ENCODE measurements around the gene STYX.

Gene STYX

GRCh38 chr14:52693036-52693435 is 36.9 kb upstream of the STYX start:
- no peak for TF ChIP-seq SUZ12 (IDR thresholded peaks at IDR 0.05)
- no peak for TF ChIP-seq NFRKB (IDR thresholded peaks at IDR 0.05)
- no peak for TF ChIP-seq CTBP1 (IDR thresholded peaks at IDR 0.05; ENCODE audit: borderline replicate concordance)
- ChIA-PET CTCF (no interaction called here), POLR2A (no interaction called here)
- no peak for DNase-seq (ENCODE audit: extremely low spot score)

- no peak for TF ChIP-seq LEF1 (IDR thresholded peaks at IDR 0.05; ENCODE audit: borderline replicate concordance)
- no peak for TF ChIP-seq ARNT (IDR thresholded peaks at IDR 0.05)
- TF ChIP-seq ELF4 (IDR thresholded peaks at IDR 0.05) = no peak
- no peak for TF ChIP-seq FOXM1 (IDR thresholded peaks at IDR 0.05; ENCODE audit: borderline replicate concordance)
- TF ChIP-seq SUZ12 (IDR thresholded peaks at IDR 0.05) = no peak
- TF ChIP-seq SP1 (IDR thresholded peaks at IDR 0.05) = no peak
- TF ChIP-seq BHLHE40 (IDR thresholded peaks at IDR 0.05; ENCODE audit: borderline replicate concordance) = no peak
- no peak for TF ChIP-seq NFRKB (IDR thresholded peaks at IDR 0.05)
- POLR2A ChIA-PET = no interaction called here
- CTCF ChIA-PET = interaction anchor here (0.7 kb wide), 1 partner anchor 15 kb away, joined by 3 read pairs; no protein-coding TSS in a partner anchor
- no peak for DNase-seq (ENCODE audit: extremely low spot score)
Measured at GRCh38 chr14:52693532-52693931, 36.4 kb upstream of the STYX start.

- POLR2A ChIA-PET = interaction anchor here (0.7 to 2.2 kb wide), 7 partner anchors 8 to 96 kb away, joined by 3 to 6 read pairs (median 3); partner anchors contain the start of gene PSMC6
- peak; percentile 27 for DNase-seq (ENCODE audit: extremely low spot score)
- TF ChIP-seq FOXM1 (IDR thresholded peaks at IDR 0.05; ENCODE audit: borderline replicate concordance) (no peak), L3MBTL2 (conservative IDR thresholded peaks at IDR 0.05) (peak; percentile 63)
- CTCF ChIA-PET = no interaction called here
Measured at GRCh38 chr14:52694761-52695480, 35.0 kb upstream of the STYX start.

GRCh38 chr14:52695481-52696091 is 34.4 kb upstream of the STYX start, which contains the start of gene ERO1A:
Gene ERO1A (minus strand): TSS chr14:52695558. CDS start chr14:52695481, 77 bp downstream.
- DNase-seq (ENCODE audit: extremely low spot score) = peak; percentile 63

GRCh38 chr14:52700701-52701172 is 29.2 kb upstream of the STYX start:
- POLR2A ChIA-PET = no interaction called here

More at GRCh38 chr14:52695481-52696091, 34.4 kb upstream of the STYX start, which contains the start of gene ERO1A:
- TF ChIP-seq HDGF (IDR thresholded peaks at IDR 0.05; ENCODE audit: borderline replicate concordance) (no peak), BHLHE40 (IDR thresholded peaks at IDR 0.05; ENCODE audit: borderline replicate concordance) (no peak), L3MBTL2 (conservative IDR thresholded peaks at IDR 0.05) (no peak), NFRKB (IDR thresholded peaks at IDR 0.05) (no peak), PKNOX1 (IDR thresholded peaks at IDR 0.05) (no peak), FOXM1 (IDR thresholded peaks at IDR 0.05; ENCODE audit: borderline replicate concordance) (peak; percentile 36; the same call in 1 of the 2 replicates), SUZ12 (IDR thresholded peaks at IDR 0.05) (no peak), SP1 (IDR thresholded peaks at IDR 0.05) (no peak), FOXA1 (IDR thresholded peaks at IDR 0.05) (no peak), ZNF384 (IDR thresholded peaks at IDR 0.05) (no peak), ELF4 (IDR thresholded peaks at IDR 0.05) (no peak), TARDBP (IDR thresholded peaks at IDR 0.05) (no peak), ARNT (IDR thresholded peaks at IDR 0.05) (no peak), FOXK2 (IDR thresholded peaks at IDR 0.05) (no peak), LEF1 (IDR thresholded peaks at IDR 0.05; ENCODE audit: borderline replicate concordance) (0 out of 2 replicates have a peak, but pooled peaks have one; percentile 38), CTBP1 (IDR thresholded peaks at IDR 0.05; ENCODE audit: borderline replicate concordance) (no peak)
- ChIA-PET POLR2A (interaction anchor here (0.6 to 2.2 kb wide), 9 partner anchors 9 to 95 kb away, joined by 3 to 6 read pairs (median 3); partner anchors contain the start of gene PSMC6), CTCF (no interaction called here)

GRCh38 chr14:52701223-52701622 is 28.7 kb upstream of the STYX start:
- POLR2A ChIA-PET = no interaction called here
- CTCF ChIA-PET = no interaction called here
- no peak for DNase-seq (ENCODE audit: extremely low spot score)
- no peak for TF ChIP-seq FOXM1 (IDR thresholded peaks at IDR 0.05; ENCODE audit: borderline replicate concordance)
- no peak for TF ChIP-seq SUZ12 (IDR thresholded peaks at IDR 0.05)
- TF ChIP-seq ZNF384 (IDR thresholded peaks at IDR 0.05) = no peak
- no peak for TF ChIP-seq HDGF (IDR thresholded peaks at IDR 0.05; ENCODE audit: borderline replicate concordance)
- TF ChIP-seq ELF4 (IDR thresholded peaks at IDR 0.05) = no peak
- no peak for TF ChIP-seq CTBP1 (IDR thresholded peaks at IDR 0.05; ENCODE audit: borderline replicate concordance)
- TF ChIP-seq TARDBP (IDR thresholded peaks at IDR 0.05) = no peak
- TF ChIP-seq NFRKB (IDR thresholded peaks at IDR 0.05) = no peak
- no peak for TF ChIP-seq ARNT (IDR thresholded peaks at IDR 0.05)
- TF ChIP-seq FOXA1 (IDR thresholded peaks at IDR 0.05) = no peak
- TF ChIP-seq PKNOX1 (IDR thresholded peaks at IDR 0.05) = no peak
- TF ChIP-seq LEF1 (IDR thresholded peaks at IDR 0.05; ENCODE audit: borderline replicate concordance) = no peak
- TF ChIP-seq SP1 (IDR thresholded peaks at IDR 0.05) = no peak
- TF ChIP-seq BHLHE40 (IDR thresholded peaks at IDR 0.05; ENCODE audit: borderline replicate concordance) = no peak
- no peak for TF ChIP-seq FOXK2 (IDR thresholded peaks at IDR 0.05)
- TF ChIP-seq L3MBTL2 (conservative IDR thresholded peaks at IDR 0.05) = no peak

More at GRCh38 chr14:52700701-52701172, 29.2 kb upstream of the STYX start:
- CTCF ChIA-PET = no interaction called here
- TF ChIP-seq BHLHE40 (IDR thresholded peaks at IDR 0.05; ENCODE audit: borderline replicate concordance) = no peak
- no peak for DNase-seq (ENCODE audit: extremely low spot score)

GRCh38 chr14:52703225-52703624 is 26.7 kb upstream of the STYX start:
- DNase-seq (ENCODE audit: extremely low spot score) = no peak
- ChIA-PET POLR2A (no interaction called here), CTCF (no interaction called here)
- TF ChIP-seq ARNT (IDR thresholded peaks at IDR 0.05) (no peak), L3MBTL2 (conservative IDR thresholded peaks at IDR 0.05) (no peak), HDGF (IDR thresholded peaks at IDR 0.05; ENCODE audit: borderline replicate concordance) (no peak), ZNF384 (IDR thresholded peaks at IDR 0.05) (no peak), SP1 (IDR thresholded peaks at IDR 0.05) (no peak), FOXA1 (IDR thresholded peaks at IDR 0.05) (no peak), CTBP1 (IDR thresholded peaks at IDR 0.05; ENCODE audit: borderline replicate concordance) (no peak), PKNOX1 (IDR thresholded peaks at IDR 0.05) (no peak), NFRKB (IDR thresholded peaks at IDR 0.05) (no peak), SUZ12 (IDR thresholded peaks at IDR 0.05) (no peak), ELF4 (IDR thresholded peaks at IDR 0.05) (no peak), LEF1 (IDR thresholded peaks at IDR 0.05; ENCODE audit: borderline replicate concordance) (no peak), FOXM1 (IDR thresholded peaks at IDR 0.05; ENCODE audit: borderline replicate concordance) (no peak)

All from HEK293T (cell line).